ENCODE results near the gene COBL.

COBL gene

GRCh38 chr7:51067258-51067657 lies 249.4 kb downstream of the COBL start:
- DNase-seq: no peak

DNA sequence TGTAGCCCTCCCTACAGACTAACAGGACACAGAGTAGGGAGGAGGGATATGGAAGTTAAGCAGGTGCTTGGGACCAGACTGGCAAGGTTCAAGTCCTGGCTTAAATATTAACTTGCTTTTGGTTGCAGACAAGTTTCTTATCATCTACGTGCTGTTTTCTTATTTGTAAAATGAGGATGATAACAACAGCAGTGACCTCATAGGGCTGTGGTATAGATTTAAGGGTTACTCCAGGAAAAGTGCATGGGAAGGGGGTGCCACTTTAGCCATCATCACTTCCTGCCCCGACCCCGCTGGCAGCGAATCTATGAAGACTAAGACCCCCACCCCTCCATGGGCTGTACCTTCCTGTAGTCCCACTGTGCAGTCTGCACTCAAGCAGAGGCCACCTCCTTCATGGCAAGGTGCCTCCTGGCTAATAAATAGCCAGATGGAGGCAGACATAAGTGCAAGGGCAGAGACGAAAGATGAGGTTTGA lies 250.2 kb downstream of the COBL start:
- DNase-seq: no peak

DNA sequence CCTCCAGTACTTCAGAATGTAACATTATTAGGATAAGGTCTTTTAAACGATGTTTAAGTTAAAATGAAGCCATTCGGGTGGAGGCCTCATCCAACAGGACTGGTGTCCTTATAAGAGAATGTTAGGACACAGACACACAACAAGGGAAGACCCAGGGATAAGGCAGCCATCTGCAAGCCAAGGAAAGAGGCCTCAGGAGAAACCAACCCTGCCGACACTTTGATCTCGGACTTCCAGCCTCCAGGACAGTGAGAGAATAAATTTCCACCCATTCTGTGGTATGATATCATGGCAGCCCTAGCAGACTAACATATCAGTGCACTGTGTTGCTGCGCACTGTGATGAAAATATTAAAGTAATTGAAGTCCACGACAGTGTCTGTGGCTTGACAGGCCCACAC lies 250.8 kb downstream of the COBL start:
- no peak for DNase-seq

GRCh38 chr7:51064688-51065087 lies 251.9 kb downstream of the COBL start:
- DNase-seq: no peak

- no peak for DNase-seq
Observed at GRCh38 chr7:51062222-51062987, 254.2 kb downstream of the COBL start.

- no peak for DNase-seq
Observed at GRCh38 chr7:51060536-51060935, 256.1 kb downstream of the COBL start.

- no peak for DNase-seq
Observed at GRCh38 chr7:51059504-51060142, 257.0 kb downstream of the COBL start.

GRCh38 chr7:51058764-51059163 lies 257.8 kb downstream of the COBL start:
- DNase-seq: no peak

DNA sequence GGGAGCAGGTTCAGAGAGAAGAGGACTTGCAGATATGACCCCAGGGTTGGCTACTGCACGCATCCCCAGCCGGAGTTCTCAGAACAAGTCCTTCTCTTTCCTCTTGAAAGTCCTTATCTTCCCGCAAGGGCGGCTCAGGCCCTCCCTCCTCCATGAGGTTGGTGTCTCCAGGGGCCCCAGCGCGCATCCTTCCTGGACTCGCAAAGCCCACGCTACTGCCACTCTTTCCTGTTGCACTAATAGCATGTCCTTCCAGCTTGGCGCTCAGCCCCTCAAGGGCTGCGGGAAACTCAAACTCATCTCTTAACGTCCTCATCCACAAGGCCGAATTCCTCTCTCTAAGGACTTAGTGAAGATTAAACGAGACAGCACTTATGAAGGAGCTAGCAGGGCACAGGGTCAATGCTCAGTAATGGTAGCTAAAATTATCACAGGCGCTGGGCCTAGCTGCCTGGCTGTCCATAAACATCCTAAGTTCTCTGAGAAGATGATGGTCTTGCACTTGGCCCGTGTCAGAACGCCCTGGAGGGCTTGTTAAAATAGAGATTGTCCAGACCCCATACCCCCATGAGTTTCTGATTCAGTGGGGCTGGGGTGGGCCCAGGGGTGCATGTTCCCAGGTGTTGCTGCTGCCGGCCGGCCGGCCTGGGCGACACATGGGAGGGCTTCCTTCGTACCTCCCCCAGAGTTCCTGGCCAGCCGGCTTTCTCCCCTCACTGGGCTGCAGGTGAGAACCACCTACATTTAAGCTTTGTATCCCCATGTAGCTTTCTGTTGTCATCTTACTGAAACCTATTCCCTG lies 261.4 kb downstream of the COBL start:
- DNase-seq: no peak

DNA sequence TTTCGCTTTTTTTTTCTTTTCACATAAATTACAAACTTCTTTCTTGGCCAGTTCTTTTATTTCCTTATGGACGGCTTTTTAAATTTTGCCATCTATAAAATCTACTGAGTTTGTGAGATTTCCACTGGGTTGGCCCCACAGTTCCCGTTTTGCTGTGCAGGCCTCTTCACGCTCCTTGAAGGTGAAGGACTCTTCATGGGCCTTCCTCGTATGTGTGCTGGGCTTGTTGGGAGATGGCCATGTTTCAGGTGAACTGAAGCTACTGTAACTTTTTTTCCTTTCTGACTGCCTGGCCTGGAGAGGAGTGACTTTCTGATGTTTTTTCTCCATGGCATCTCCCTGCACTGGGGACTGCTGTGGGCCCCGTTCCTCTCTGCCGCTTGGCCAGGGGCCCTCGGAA lies 262.4 kb downstream of the COBL start:
- no peak for DNase-seq

- no peak for DNase-seq
Observed at GRCh38 chr7:51053160-51053925, 263.3 kb downstream of the COBL start.

GRCh38 chr7:51046482-51046881 lies 270.1 kb downstream of the COBL start:
- peak; percentile 86 for DNase-seq

DNA sequence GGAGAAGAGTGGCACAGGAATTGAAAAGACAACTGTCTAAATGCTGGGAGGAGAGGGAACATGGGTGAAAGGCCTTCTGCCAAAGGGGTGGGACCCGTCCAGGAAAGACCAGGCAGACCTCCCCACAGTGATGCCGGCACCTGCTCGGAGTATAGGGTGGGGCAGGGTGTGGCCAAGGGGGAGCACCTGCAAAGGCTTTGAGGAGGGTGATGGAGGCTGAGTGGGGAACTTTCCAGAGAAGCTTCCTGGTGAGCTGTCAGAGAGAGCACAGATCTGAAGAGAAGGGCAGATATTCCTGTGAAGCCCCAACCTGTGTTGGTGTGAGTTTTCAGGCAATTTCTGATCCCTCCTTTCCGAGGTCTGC lies 270.5 kb downstream of the COBL start:
- DNase-seq: no peak

DNA sequence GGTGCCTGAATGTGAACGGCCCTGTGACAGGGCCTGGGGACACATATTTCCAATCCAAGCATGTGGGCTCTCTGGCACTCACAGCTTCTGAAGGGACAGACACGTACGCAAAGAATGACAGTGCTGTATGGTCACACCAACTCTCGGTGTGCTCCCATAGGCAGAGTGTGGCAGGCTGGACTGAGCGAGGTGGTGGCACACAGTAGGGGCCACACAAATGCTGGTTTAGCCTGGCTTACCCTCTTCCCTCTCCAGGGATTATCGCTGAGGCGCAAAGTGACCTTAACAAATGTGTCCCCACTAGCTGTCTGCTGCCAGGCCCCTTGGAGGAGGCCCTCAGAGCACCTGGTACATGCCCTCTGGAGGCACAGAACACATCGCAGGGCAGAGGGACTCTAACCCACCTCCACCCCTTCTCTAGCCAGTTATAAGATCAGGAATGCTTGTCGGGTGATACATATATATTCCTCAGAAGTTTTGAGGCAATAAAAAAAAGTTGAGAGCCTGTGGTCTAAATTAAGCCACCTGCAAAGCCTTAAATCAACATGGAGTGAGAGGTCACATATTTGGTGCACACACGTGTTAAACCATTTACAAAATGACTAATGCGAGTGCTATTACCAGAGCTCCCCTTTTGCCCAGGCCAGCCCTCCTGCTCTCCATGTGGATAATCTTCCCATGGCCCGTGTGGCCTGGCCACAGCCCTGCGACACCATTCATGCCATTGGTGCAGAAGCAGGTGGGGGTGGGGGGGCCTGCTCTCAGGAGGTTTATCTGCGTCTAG lies 271.1 kb downstream of the COBL start:
- DNase-seq: peak; percentile 39

DNA sequence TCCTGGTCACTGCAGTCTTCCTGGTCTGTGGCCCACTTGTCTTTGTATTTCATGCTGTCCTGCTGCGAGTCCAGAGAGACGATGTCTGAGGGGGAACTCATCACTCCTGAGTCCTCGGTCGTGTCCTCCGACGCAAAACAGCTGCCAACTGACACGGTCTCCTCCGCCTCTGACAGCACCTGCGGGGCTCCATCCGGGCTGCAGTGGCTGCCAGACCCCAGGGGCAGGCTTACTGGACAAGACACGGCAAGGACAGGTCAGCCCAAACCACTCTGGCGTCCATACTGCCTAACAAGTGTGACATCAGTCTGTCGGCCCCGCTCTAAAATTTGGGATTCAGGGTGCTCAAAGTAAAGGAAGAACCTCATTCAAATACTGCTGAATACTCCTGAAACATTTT lies 273.1 kb downstream of the COBL start:
- no peak for DNase-seq

- no peak for DNase-seq
Observed at GRCh38 chr7:51040787-51041186, 275.8 kb downstream of the COBL start.

GRCh38 chr7:51038573-51038972 lies 278.0 kb downstream of the COBL start:
- no peak for DNase-seq

- DNase-seq: no peak
Observed at GRCh38 chr7:51035716-51036115, 280.9 kb downstream of the COBL start.

- DNase-seq: peak; percentile 54
Observed at GRCh38 chr7:51034521-51035264, 281.9 kb downstream of the COBL start.

GRCh38 chr7:51033727-51034520 lies 282.7 kb downstream of the COBL start:
- DNase-seq: no peak
